Bronchial epithelial cell (primary cell): Measurements from ENCODE around the gene NOP16. TPM values are rescaled to one million over a fixed set of nuclear protein-coding genes. Genes with fewer than 3 reads are reported as not detected.

ENCODE experiments used
- DNase-seq: peaks from one replicate; pipeline ENCODE4 v3.0.0-alpha.2; 2010; ENCODE audit warnings: low read depth
- FAIRE-seq: peaks from 2 replicates; lab custom pipeline; 2011; peaks lifted over from hg19 to GRCh38; lab: Jason Lieb, UNC
- H3K27me3 ChIP-seq: 2 replicates; pipeline ENCODE4 v1.5.1; 2011; ENCODE audit warnings: low read length; ENCODE audit not compliant: control insufficient read depth, insufficient read depth
- H3K36me3 ChIP-seq: 2 replicates; pipeline ENCODE4 v1.5.1; 2011; ENCODE audit warnings: low read length; ENCODE audit not compliant: control insufficient read depth, insufficient read depth
- H3K4me3 ChIP-seq: 2 replicates; pipeline ENCODE4 v1.5.1; 2011; ENCODE audit warnings: mild to moderate bottlenecking, low read depth, low read length, control low read depth
- CTCF ChIP-seq: IDR thresholded peaks from 2 replicates; pipeline ENCODE4 v1.5.1; 2011; ENCODE audit warnings: mild to moderate bottlenecking, moderate library complexity, low read length, control low read depth, inconsistent platforms; ENCODE audit not compliant: insufficient read depth, severe bottlenecking
- total RNA-seq: library from RNA; depleted of rRNA; stranded (reverse); fragments of >200 nt; gene quantifications from 2 replicates; pipeline ENCODE4 v1.2.1, GENCODE V29; 2014

Gene NOP16
- total RNA-seq, 1 donor from 2014 or later: 36.1 TPM

DNA sequence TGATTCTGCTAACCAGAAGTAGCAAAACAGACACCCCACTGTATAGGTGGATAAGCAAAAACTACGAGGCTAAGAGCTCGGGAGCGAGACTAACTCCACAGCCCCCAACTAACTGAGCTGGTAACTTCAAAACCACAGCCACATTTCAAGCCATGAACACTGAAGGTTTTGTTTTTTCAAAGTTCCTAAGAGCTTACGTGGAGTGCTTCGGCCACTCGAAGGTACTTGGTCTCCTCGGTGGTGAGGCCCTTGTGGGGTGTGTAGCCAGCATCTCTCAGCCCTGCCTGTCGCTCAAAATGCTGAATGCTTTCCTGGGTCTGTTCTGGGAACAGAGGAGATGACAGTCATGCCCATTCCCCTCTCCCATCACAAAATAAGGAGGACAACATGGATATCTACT, 38.0 kb downstream of the NOP16 start:
- no peak for DNase-seq
- no peaks in the 10 kb centered on the region for H3K27me3 ChIP-seq
- H3K36me3 ChIP-seq: peaks cover 34% of the 10 kb centered on the region

DNA sequence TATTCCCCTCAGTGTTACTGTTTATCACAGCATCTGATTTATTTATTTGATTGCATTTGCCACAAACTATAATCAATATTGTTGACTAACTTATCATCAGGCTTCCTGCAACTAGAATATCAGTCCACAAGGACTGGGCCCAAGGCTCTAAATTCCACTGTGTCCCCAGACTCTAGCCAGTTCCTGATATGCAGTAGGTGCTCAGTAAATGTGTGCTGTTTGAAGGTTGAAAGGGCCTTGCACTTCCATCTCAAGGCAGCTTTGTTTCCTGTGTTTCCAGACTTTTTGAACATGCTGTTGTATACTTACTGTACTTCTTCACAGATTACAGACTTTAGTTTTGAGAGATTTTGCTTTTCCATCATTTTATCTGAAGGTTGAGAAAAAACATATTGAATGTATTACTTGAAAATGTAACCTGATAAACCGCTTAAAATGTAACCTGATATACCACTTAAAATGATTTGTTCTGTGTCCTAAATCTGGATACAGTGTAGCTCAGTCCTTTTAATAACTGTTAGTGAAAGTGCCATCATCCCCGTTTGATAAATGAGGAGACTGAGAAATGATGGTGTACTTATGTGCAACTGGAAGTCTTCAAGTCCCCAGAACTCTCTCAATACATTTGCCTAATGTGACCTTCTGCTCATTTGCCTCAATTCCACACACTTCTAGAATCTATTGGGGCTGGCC, 45.5 kb downstream of the NOP16 start:
- no peak for TF ChIP-seq CTCF
- Histone ChIP-seq H3K36me3 (peaks cover 8% of the 10 kb centered on the region), H3K27me3 (no peaks in the 10 kb centered on the region), H3K4me3 (no peak overlapping the region)
- no peak for DNase-seq
- FAIRE-seq: no peak

More for the DNA sequence above, 38.0 kb downstream of the NOP16 start:
- no peak for FAIRE-seq
- TF ChIP-seq CTCF: no peak
- H3K4me3 ChIP-seq: no peak overlapping the region

GRCh38 chr5:176342158-176342483, 46.3 kb downstream of the NOP16 start:
- Histone ChIP-seq H3K4me3 (no peak overlapping the region), H3K36me3 (peaks cover 5% of the 10 kb centered on the region), H3K27me3 (no peaks in the 10 kb centered on the region)
- DNase-seq: no peak
- no peak for TF ChIP-seq CTCF
- FAIRE-seq: no peak

- FAIRE-seq (peak; percentile 64), DNase-seq (no peak)
- TF ChIP-seq CTCF: no peak
- no peak overlapping the region for H3K4me3 ChIP-seq
- H3K27me3 ChIP-seq: no peaks in the 10 kb centered on the region
- peaks cover 2% of the 10 kb centered on the region for H3K36me3 ChIP-seq
Measured at GRCh38 chr5:176341325-176342157, 46.9 kb downstream of the NOP16 start.

GRCh38 chr5:176339304-176339703, 49.1 kb downstream of the NOP16 start:
- no peak for TF ChIP-seq CTCF
- no peak for FAIRE-seq

More at GRCh38 chr5:176339304-176339703, 49.1 kb downstream of the NOP16 start:
- DNase-seq: no peak
- H3K4me3 ChIP-seq: no peak overlapping the region
- no peaks in the 10 kb centered on the region for H3K27me3 ChIP-seq
- H3K36me3 ChIP-seq: no peaks in the 10 kb centered on the region
